SW480 (cell line): ENCODE measurements around the gene GAS5.
"Not testable (repeated sequence)": the region's sequence is repeated elsewhere in the genome, so short reads cannot be mapped to it uniquely, and the experiment has no call there.

Experiments used
- DNase-seq: peaks from one replicate; pipeline ENCODE4 v3.0.0-alpha.2; 2016; ENCODE audit warnings: low spot score

Gene GAS5

GRCh38 chr1:173867753-173868265, at the start of gene GAS5:
Gene GAS5 (minus strand): TSS chr1:173867989.
- peak; percentile 99 for DNase-seq

- no peak for DNase-seq
Observed at GRCh38 chr1:173917149-173917548, 49.4 kb upstream of the GAS5 start, which contains the start of gene SERPINC1. Gene SERPINC1 (minus strand): TSS chr1:173917327. CDS start chr1:173917259, 68 bp downstream.

- no peak for DNase-seq
Observed at GRCh38 chr1:173916667-173917066, 48.9 kb upstream of the GAS5 start.

DNA sequence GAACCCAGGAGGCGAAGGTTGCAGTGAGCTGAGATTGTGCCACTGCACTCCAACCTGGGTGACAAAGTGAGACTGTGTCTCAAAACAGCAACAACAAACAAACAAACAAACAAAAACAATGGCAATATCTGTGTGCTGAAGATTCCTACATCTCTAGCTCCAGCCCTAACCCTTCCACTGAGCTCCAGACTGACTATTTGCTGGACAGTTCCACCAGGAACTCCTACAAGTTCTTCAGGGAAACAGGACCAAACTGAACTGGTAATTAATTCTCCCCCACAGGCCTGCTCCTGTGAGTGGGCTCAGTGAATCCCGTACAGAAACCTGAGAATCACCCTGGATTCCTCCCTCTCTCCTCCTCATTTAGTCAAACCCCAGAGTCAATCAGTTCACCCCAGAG, 47.8 kb upstream of the GAS5 start:
- DNase-seq: no peak

DNA sequence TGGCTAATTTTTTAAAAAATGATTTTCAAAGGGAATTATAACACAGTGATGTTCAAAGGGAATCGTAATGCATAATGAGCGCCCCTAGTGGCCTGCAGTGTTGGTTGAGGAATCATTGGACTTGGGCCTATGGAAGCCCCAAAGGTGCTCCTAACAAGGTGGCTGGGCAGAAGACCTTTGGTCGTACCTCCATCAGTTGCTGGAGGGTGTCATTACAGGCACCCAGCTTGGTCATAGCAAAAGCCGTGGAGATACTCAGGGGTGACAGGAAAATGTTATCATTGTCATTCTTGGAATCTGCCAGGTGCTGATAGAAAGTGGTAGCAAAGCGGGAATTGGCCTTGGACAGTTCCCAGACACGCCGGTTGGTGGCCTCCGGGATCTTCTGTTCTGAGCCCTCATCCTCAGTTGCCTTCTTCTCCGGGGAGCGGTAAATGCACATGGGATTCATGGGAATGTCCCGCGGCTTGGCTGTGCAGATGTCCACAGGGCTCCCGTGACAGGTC, 46.6 kb upstream of the GAS5 start:
- DNase-seq: peak; percentile 47

DNA sequence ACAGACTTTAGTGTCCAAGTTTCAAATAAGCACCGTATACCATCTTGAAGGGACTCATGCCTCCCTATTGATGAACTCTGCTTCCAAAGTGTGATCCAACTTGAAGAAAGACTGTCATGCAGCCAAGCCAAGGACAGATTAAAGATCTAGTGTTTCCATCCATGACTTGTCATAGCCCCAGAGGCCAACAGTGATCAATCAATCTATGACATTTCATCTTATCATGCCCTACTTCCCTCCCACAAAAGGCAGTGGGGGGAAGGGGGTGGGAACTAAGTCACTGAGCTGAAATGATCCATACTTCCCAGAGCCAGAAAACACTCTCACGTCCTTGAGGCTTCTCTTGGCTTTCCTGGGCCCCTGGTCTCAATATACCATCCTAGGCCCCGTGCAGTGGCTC, 45.3 kb upstream of the GAS5 start:
- no peak for DNase-seq

GRCh38 chr1:173903827-173904531, 36.2 kb upstream of the GAS5 start:
- no peak for DNase-seq

- no peak for DNase-seq
Observed at GRCh38 chr1:173900992-173901391, 33.2 kb upstream of the GAS5 start.

- DNase-seq: no peak
Observed at GRCh38 chr1:173900427-173900826, 32.6 kb upstream of the GAS5 start.

- DNase-seq: no peak
Observed at GRCh38 chr1:173894189-173894588, 26.4 kb upstream of the GAS5 start.

DNA sequence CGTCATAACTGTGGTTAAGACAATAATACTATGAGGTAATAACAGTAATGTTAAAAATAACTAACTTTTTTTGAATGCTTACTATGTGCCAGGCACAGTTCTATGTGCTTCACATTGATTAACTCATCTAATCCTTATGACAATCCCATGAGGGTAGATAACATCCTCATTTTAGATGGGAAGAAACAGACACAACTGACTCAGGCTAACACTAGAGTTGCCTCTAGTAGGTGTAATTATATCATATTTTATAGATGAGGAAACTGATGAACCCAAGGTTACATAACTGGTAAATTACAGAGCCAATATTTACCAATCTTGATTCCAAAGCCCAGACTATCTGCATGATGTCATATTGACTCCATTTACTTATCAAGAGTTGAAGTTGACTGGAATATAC, 25.8 kb upstream of the GAS5 start:
- no peak for DNase-seq

GRCh38 chr1:173889885-173890284, 22.1 kb upstream of the GAS5 start:
- no peak for DNase-seq

DNA sequence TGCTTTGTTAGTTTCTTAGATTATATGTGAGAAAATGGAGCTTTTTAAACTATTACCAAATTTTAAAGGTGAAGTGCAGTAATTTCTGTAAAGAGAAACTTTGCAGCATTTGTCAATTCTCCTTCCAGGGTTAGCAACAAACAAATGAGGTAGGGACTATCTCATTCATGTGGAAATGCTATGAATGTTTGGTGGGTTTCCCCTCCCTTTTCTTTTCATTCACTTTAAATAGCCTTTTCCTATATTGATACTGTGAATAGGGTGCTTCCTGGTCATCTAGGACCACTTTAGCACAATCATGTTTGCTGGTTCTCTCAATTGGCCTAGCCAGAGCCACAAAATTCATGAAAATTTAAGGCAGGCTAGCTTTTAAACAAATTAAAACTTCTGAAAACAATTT, 21.0 kb upstream of the GAS5 start:
- no peak for DNase-seq

DNA sequence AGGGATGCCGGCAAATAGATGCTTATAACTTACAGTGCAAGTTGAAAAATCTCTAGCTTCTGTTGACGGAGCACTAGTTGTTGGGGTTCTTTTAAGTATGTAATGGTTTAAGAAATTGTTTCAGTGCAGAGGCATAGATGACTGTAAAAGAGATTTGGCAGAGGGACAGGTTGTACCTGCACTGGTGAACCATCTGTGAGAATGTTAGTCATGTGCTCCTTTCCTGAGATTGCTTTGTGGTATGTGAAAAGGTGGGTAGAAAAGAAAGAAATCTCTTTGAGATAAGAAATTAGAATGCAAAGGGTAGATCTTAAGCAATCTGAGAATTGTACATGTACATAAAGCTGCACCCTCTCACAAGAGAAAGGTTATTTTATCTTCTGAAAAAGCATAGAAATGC, 19.8 kb upstream of the GAS5 start:
- DNase-seq: no peak

DNA sequence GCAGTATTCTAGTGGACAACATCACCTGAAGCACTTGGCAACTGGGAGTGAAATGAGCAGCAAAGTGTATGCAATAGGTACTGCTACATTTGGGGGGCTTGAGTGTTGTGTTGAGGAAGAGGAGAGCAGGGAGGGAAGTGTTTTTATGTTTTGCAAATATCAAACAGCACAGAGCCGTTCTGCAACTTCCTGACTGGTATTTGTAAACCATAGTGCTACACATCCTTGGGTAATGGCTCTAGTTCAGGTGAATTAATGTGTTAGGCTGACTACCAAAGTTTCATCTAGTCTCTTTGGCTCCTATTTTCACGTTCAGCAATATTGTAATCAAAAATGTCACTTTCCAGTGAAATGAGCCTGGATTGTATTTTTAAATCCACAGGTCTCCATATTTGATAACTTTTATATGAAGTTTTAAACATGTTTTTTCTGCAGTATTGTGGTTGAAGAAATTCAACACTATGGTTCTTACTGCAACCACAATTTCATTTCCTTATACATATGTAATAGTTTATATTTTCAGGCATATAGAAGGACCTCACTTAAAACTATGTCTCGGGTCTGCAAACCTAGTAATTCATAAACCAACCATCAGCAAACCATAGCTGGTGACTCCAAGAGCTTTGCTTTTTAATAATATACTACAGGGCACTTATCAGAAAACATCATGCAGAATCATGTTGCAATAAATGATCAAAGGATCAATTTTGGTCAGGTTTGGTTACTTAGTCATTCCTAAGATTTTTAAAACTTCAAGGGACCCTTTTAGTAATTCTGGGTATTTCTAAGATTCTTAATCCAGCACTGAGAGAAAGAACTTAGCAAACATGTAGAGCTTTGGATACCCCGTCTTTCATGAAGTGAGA, 19.2 kb upstream of the GAS5 start:
- DNase-seq: no peak

- DNase-seq: no peak
Observed at GRCh38 chr1:173884701-173885100, 16.9 kb upstream of the GAS5 start.

- not testable (repeated sequence) for DNase-seq
Observed at GRCh38 chr1:173881117-173881516, 13.3 kb upstream of the GAS5 start.

DNA sequence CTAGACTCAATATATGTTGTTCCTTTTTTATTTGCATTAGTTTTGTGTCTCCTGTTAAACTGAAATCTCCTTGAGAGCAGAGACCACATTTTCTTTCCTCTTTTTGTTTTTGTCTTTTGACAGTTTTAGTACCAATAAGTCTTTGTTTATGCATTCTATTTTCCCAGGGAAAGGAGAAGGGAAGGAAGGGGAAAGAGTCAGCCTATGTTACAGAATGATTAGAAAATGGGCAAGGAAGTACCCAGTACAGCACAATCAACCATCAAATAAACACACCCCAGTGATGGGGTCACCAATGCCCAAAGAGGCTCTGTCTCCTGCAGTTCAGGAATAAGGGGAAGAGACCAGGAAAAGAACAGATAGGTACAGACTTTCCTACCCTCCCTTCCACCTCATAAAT, 10.5 kb upstream of the GAS5 start:
- DNase-seq: no peak

GRCh38 chr1:173876732-173877131, 8.9 kb upstream of the GAS5 start:
- no peak for DNase-seq

DNA sequence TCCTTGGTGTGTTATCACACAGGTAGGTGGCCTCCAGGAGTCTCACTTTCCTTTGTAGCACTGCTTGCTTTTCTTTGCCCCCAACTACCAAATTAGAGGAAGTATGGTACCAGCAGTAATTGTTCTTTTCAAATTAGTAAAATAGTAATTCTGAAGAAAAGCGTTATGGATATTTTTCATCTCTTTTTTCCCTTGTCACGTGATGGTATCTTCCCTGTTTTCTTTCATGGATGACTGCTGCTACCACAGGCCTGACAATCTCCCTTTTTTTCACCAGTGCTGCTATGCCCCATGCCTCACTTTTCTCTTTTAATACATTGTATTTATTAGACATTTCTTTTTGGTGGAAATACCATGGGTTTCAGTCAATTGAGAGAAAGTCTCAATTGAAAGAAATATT, 3.7 kb upstream of the GAS5 start:
- DNase-seq: no peak

- DNase-seq: no peak
Observed at GRCh38 chr1:173871091-173871490, 3.3 kb upstream of the GAS5 start.

DNA sequence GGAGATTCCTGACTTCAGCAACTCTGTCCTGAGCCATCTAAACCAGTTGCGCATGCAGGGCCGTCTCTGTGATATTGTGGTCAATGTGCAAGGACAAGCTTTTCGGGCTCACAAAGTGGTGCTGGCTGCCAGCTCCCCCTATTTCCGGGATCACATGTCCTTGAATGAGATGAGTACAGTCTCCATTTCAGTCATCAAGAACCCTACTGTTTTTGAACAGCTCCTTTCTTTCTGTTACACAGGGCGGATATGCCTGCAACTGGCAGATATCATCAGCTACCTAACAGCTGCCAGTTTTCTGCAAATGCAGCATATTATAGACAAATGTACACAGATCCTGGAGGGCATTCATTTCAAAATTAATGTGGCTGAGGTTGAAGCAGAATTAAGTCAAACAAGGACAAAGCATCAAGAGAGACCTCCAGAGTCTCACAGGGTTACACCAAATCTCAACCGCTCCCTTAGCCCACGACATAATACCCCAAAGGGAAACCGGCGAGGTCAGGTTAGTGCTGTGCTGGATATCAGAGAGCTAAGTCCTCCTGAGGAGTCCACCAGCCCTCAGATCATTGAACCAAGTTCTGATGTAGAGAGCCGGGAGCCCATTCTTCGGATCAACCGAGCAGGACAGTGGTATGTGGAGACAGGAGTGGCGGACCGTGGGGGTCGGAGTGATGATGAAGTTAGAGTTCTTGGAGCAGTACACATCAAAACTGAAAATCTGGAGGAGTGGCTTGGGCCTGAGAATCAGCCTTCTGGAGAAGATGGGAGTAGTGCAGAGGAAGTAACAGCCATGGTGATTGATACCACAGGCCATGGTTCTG, 2.7 kb upstream of the GAS5 start:
- DNase-seq: no peak
